H9 (cell line): ENCODE results near the gene PIM2. TPM values are rescaled to one million over a fixed set of nuclear protein-coding genes. Genes with fewer than 3 reads are reported as not detected.

ENCODE experiments used
- DNase-seq: peaks from one replicate; pipeline ENCODE4 v3.0.0-alpha.2; 2017
- H2AFZ ChIP-seq: one replicate; pipeline ENCODE4 v1.6.1; 2013; ENCODE audit warnings: mild to moderate bottlenecking, low read length, control low read depth, moderate library complexity
- H2AK5ac ChIP-seq: 2 replicates; pipeline ENCODE4 v1.6.1; 2013; ENCODE audit warnings: low read length, control low read depth, mixed read lengths; ENCODE audit not compliant: insufficient read length
- H2BK120ac ChIP-seq: one replicate; pipeline ENCODE4 v1.6.1; 2013; ENCODE audit warnings: low read depth, mild to moderate bottlenecking, low read length, control low read depth, inconsistent platforms; ENCODE audit not compliant: poor library complexity, severe bottlenecking
- H2BK12ac ChIP-seq: 2 replicates; pipeline ENCODE4 v1.6.1; 2013; ENCODE audit warnings: low read length, control low read depth, mixed read lengths, low read depth; ENCODE audit not compliant: insufficient read length
- H2BK15ac ChIP-seq: 2 replicates; pipeline ENCODE4 v1.6.1; 2013; ENCODE audit warnings: low read depth, low read length, control low read depth
- H2BK20ac ChIP-seq: one replicate; pipeline ENCODE4 v1.6.1; 2013; ENCODE audit warnings: low read depth, mild to moderate bottlenecking, low read length, control low read depth, inconsistent platforms; ENCODE audit not compliant: poor library complexity, severe bottlenecking
- H2BK5ac ChIP-seq: 2 replicates; pipeline ENCODE4 v1.6.1; 2013; ENCODE audit warnings: low read length, control low read depth, mixed read lengths; ENCODE audit not compliant: insufficient read length
- H3K14ac ChIP-seq: 2 replicates; pipeline ENCODE4 v1.6.1; 2013; ENCODE audit warnings: low read length, control low read depth; ENCODE audit not compliant: insufficient read depth
- H3K18ac ChIP-seq: 2 replicates; pipeline ENCODE4 v1.6.1; 2013; ENCODE audit warnings: low read depth, mild to moderate bottlenecking, mixed read lengths, low read length, control low read depth; ENCODE audit not compliant: insufficient read length
- H3K23ac ChIP-seq: 2 replicates; pipeline ENCODE4 v1.6.1; 2013; ENCODE audit warnings: low read length, control low read depth, mixed read lengths, low read depth; ENCODE audit not compliant: insufficient read length
- H3K23me2 ChIP-seq: 2 replicates; pipeline ENCODE4 v1.6.1; 2013; ENCODE audit warnings: low read depth, mild to moderate bottlenecking, mixed read lengths, low read length, control low read depth; ENCODE audit not compliant: insufficient read length, poor library complexity, severe bottlenecking
- H3K27ac ChIP-seq: 2 replicates; pipeline ENCODE4 v1.5.1; 2013; ENCODE audit warnings: low read length, control low read depth, mixed read lengths, low read depth; ENCODE audit not compliant: insufficient read length
- H3K27me3 ChIP-seq: 2 replicates; pipeline ENCODE4 v1.6.1; 2013; ENCODE audit warnings: low read length, control low read depth, inconsistent platforms; ENCODE audit not compliant: insufficient read depth
- H3K4ac ChIP-seq: 2 replicates; pipeline ENCODE4 v1.6.1; 2013; ENCODE audit warnings: low read depth, mild to moderate bottlenecking, control low read depth, inconsistent platforms, low read length, moderate library complexity
- H3K4me1 ChIP-seq: 2 replicates; pipeline ENCODE4 v1.6.1; 2013; ENCODE audit warnings: low read length, control low read depth, inconsistent platforms; ENCODE audit not compliant: insufficient read depth
- H3K4me2 ChIP-seq: 2 replicates; pipeline ENCODE4 v1.6.1; 2013; ENCODE audit warnings: low read length, control low read depth, mixed read lengths; ENCODE audit not compliant: insufficient read length, insufficient read depth
- H3K56ac ChIP-seq: 2 replicates; pipeline ENCODE4 v1.6.1; 2013; ENCODE audit warnings: low read depth, mild to moderate bottlenecking, mixed read lengths, low read length, control low read depth; ENCODE audit not compliant: insufficient read length
- H3K79me1 ChIP-seq: 2 replicates; pipeline ENCODE4 v1.6.1; 2013; ENCODE audit warnings: low read depth, mild to moderate bottlenecking, moderate library complexity, low read length, control low read depth, inconsistent platforms; ENCODE audit not compliant: insufficient read depth, poor library complexity, severe bottlenecking
- H3K79me2 ChIP-seq: 2 replicates; pipeline ENCODE4 v1.6.1; 2013; ENCODE audit warnings: low read length, control low read depth, inconsistent platforms; ENCODE audit not compliant: insufficient read depth
- H3K9ac ChIP-seq: 2 replicates; pipeline ENCODE4 v1.6.1; 2013; ENCODE audit warnings: low read length, control low read depth, mixed read lengths; ENCODE audit not compliant: insufficient read length; ENCODE audit errors: extremely low read depth
- H3K9me3 ChIP-seq: one replicate; pipeline ENCODE4 v1.6.1; 2013; ENCODE audit warnings: low read depth, low read length, inconsistent platforms; ENCODE audit not compliant: control insufficient read depth
- H3T11ph ChIP-seq: one replicate; pipeline ENCODE4 v1.6.1; 2013; ENCODE audit warnings: mild to moderate bottlenecking, low read length, control low read depth, inconsistent platforms
- H4K20me1 ChIP-seq: one replicate; pipeline ENCODE4 v1.6.1; 2013; ENCODE audit not compliant: control insufficient read depth, insufficient read length, insufficient read depth
- H4K5ac ChIP-seq: 2 replicates; pipeline ENCODE4 v1.6.1; 2013; ENCODE audit warnings: low read depth, mild to moderate bottlenecking, mixed read lengths, low read length, control low read depth; ENCODE audit not compliant: insufficient read length
- H4K8ac ChIP-seq: replicated peaks from 2 replicates; pipeline ENCODE4 v1.6.1; 2013; ENCODE audit warnings: low read length, control low read depth, mixed read lengths, low read depth; ENCODE audit not compliant: insufficient read length
- H4K91ac ChIP-seq: 2 replicates; pipeline ENCODE4 v1.6.1; 2013; ENCODE audit warnings: low read depth, mild to moderate bottlenecking, moderate library complexity, mixed read lengths, low read length, control low read depth; ENCODE audit not compliant: insufficient read length
- H3K27ac Mint-ChIP-seq, 3 experiments: 2 replicates in 2 of 3; 3 replicates in 1 of 3; pipeline ENCODE4 v1.8.0; 2020 to 2021; ENCODE audit warnings: mixed read lengths in 3 of 3, mild to moderate bottlenecking in 1 of 3, moderate library complexity in 1 of 3
- H3K27me3 Mint-ChIP-seq: 2 replicates; pipeline ENCODE4 v1.8.0; 2021; ENCODE audit warnings: low read depth, mild to moderate bottlenecking, moderate library complexity, mixed read lengths
- H3K36me3 Mint-ChIP-seq, 3 experiments: 2 replicates in 2 of 3; 3 replicates in 1 of 3; pipeline ENCODE4 v1.8.0; 2020 to 2021; ENCODE audit warnings: low read depth in 3 of 3, mixed read lengths in 3 of 3; ENCODE audit not compliant: insufficient read depth in 1 of 3
- H3K4me1 Mint-ChIP-seq, 2 experiments: 2 replicates each; pipeline ENCODE4 v1.8.0; 2020; ENCODE audit warnings: mixed read lengths in 2 of 2
- H3K4me3 Mint-ChIP-seq, 2 experiments: 2 replicates in 1 of 2; 3 replicates in 1 of 2; pipeline ENCODE4 v1.8.0; 2020 to 2021; ENCODE audit warnings: mild to moderate bottlenecking in 2 of 2, mixed read lengths in 2 of 2, moderate library complexity in 1 of 2
- H3K9me3 Mint-ChIP-seq, 2 experiments: 2 replicates in 1 of 2; 3 replicates in 1 of 2; pipeline ENCODE4 v1.8.0; 2020; ENCODE audit warnings: mild to moderate bottlenecking in 2 of 2, mixed read lengths in 2 of 2, moderate library complexity in 1 of 2
- WGBS: extraction: QIAGEN DNeasy Blood & Tissue Kit; methylation state at CpG from one replicate; pipeline ENCODE4 v1.1.7; 2013; ENCODE audit warnings: missing lambda C conversion rate, low lambda C conversion rate, mixed read lengths; ENCODE audit not compliant: insufficient read length; ENCODE audit errors: extremely low coverage; 5-methylcytosine and 5-hydroxymethylcytosine counted together
- total RNA-seq: library from RNA; stranded (reverse); gene quantifications from 2 replicates; pipeline ENCODE4 v1.2.1, GENCODE V29; 2021
- TF ChIP-seq, protein P1 (sequence below): fragments of 200-600 bp; sonication (generic); conservative IDR thresholded peaks from 3 replicates; pipeline ENCODE4 v1.8.0; 2021; ENCODE audit warnings: antibody characterized with exemption, mild to moderate bottlenecking

Gene PIM2
- total RNA-seq, 1 experiment from 2014 or later, result 163 TPM

DNA sequence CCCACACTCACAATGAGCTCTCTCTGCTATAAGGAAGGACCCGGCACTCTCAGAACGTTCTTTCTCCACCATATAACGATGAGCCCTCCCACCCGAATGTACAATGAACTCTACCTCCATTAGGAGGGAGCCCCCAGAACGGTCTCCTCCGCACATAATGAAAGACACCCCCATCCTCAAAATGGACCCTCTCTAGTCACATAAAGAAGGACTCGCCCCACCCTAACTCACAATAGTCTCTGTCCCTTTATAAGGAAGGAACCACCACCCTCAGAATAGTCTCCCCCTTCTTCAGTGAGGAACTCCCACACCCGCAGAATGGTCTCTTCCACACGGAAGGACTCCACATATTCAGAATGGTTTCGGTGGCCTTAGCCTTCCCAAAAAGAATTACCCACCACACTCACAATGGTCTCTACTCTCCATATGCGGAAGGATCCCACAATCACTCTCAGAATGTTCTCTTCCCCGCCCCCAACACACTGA lies 7.9 kb downstream of the PIM2 start:
- Histone ChIP-seq H4K20me1 (no peaks in the 10 kb centered on the region), H4K8ac (no peak overlapping the region), H3K79me2 (peaks cover 7% of the 10 kb centered on the region; the same call in 1 of the 2 replicates), H3K4ac (no peak overlapping the region), H3K27me3 (no peaks in the 10 kb centered on the region), H3K56ac (no peak overlapping the region), H4K91ac (no peak overlapping the region), H2BK15ac (no peak overlapping the region), H2BK5ac (no peak overlapping the region), H2AFZ (no peak overlapping the region), H3K23me2 (no peaks in the 10 kb centered on the region), H3K9me3 (no peaks in the 10 kb centered on the region), H3K79me1 (peaks cover 4% of the 10 kb centered on the region), H3K4me1 (no peaks in the 10 kb centered on the region), H2BK20ac (no peak overlapping the region), H3K18ac (no peak overlapping the region), H3K14ac (no peak overlapping the region), H2BK12ac (no peak overlapping the region), H3K27ac (no peak overlapping the region), H3T11ph (no peak overlapping the region), H3K23ac (no peak overlapping the region), H2AK5ac (no peak overlapping the region), H3K4me2 (peak overlapping the region; percentile 48), H2BK120ac (no peak overlapping the region), H4K5ac (no peak overlapping the region), H3K9ac (peak overlapping the region; percentile 50)
- peaks cover 3% of the 10 kb centered on the region for H3K27me3 Mint-ChIP-seq
- TF ChIP-seq, protein P1, sequence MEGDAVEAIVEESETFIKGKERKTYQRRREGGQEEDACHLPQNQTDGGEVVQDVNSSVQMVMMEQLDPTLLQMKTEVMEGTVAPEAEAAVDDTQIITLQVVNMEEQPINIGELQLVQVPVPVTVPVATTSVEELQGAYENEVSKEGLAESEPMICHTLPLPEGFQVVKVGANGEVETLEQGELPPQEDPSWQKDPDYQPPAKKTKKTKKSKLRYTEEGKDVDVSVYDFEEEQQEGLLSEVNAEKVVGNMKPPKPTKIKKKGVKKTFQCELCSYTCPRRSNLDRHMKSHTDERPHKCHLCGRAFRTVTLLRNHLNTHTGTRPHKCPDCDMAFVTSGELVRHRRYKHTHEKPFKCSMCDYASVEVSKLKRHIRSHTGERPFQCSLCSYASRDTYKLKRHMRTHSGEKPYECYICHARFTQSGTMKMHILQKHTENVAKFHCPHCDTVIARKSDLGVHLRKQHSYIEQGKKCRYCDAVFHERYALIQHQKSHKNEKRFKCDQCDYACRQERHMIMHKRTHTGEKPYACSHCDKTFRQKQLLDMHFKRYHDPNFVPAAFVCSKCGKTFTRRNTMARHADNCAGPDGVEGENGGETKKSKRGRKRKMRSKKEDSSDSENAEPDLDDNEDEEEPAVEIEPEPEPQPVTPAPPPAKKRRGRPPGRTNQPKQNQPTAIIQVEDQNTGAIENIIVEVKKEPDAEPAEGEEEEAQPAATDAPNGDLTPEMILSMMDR, result no peak
- peaks cover 71 to 75% of the 10 kb centered on the region in 2 experiments for H3K9me3 Mint-ChIP-seq
- no peak for DNase-seq
- H3K4me1 Mint-ChIP-seq, result peaks cover 16 to 41% of the 10 kb centered on the region in 2 experiments
- no CpG with 5 or more reads among the region's 12 CpGs for WGBS
- H3K36me3 Mint-ChIP-seq, result peaks cover 29 to 48% (median 45%) of the 10 kb centered on the region in 3 experiments
- H3K4me3 Mint-ChIP-seq, result peak overlapping the region; percentile 87 to 94
- peak overlapping the region; percentile 90 to 98 (median 95) for H3K27ac Mint-ChIP-seq
